ENCODE data around the gene PNMA8C. TPM values are rescaled to one million over a fixed set of nuclear protein-coding genes. Genes with fewer than 3 reads are reported as not detected.
A peak's percentile ranks its signal among the peaks of the same experiment; 100 is the strongest.
"Not testable (repeated sequence)": the region's sequence is repeated elsewhere in the genome, so short reads cannot be mapped to it uniquely, and the experiment has no call there.

Gene PNMA8C
- total RNA-seq, 1 donor from 2014 or later = 0.98 TPM

DNA sequence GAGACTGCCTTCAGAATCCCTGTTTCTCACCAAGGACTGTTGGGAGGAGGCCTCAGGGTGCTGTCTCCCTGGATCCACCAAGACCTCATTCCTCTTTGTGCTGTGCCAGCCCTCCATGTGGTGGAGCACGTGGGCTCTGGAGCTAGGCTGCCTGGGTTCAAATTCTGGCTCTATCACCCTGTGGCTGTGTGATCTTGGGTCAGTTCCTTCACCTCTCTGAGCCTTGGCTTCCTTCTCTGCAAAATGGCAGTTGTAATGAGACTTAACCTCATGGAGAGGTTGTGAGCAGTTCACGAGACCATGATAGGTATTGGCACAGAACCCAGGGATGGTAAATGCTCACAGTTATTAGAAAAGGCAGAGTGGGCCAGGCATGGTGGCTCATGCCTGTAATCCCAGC is 6.4 kb downstream of the PNMA8C start:
- no peak overlapping the region for H3K9ac ChIP-seq (ENCODE audit: low read length)
- no peak for TF ChIP-seq EZH2 (IDR thresholded peaks at IDR 0.05; ENCODE audit: insufficient read depth, low read length)
- TF ChIP-seq CTCF (IDR thresholded peaks at IDR 0.05; ENCODE audit: insufficient read depth, low read depth, low read length) = no peak
- no peaks in the 10 kb centered on the region for H3K27me3 Mint-ChIP-seq (ENCODE audit: low read depth, unreplicated experiment)

DNA sequence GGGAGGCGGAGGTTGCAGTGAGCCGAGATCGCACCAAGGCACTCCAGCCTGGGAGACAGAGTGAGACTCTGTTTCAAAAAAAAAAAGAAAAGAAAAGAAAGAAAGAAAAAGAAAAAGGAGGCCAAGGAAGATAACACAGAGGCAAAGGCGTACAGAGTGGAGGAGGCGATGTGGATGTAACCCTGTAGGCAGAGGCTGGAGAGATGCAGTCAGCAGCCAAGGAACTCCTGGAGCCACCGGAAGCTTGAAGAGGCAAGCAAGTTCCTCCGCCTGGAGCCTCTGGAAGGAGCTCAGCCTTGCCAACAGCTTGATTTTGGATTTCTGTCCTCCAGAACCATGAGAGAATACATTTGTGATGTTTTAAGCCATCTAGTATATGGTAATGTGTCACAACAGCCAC is 8.7 kb downstream of the PNMA8C start:
- Histone ChIP-seq H3K27ac (ENCODE audit: low read depth, low read length) (no peak overlapping the region), H3K9me3 (ENCODE audit: insufficient read depth, low read depth, low read length) (no peaks in the 10 kb centered on the region), H3K4me3 (ENCODE audit: insufficient read depth, low read depth, low read length) (no peak overlapping the region), H4K20me1 (ENCODE audit: insufficient read depth, low read length) (no peaks in the 10 kb centered on the region), H2AFZ (ENCODE audit: low read depth, low read length) (no peak overlapping the region), H3K27me3 (ENCODE audit: insufficient read depth, low read length) (peaks cover 3% of the 10 kb centered on the region), H3K36me3 (ENCODE audit: insufficient read depth, low read length) (no peaks in the 10 kb centered on the region), H3K4me1 (ENCODE audit: insufficient read depth, low read length) (peaks cover 9% of the 10 kb centered on the region), H3K79me2 (ENCODE audit: insufficient read depth, low read length) (no peaks in the 10 kb centered on the region), H3K9ac (ENCODE audit: low read length) (no peak overlapping the region), H3K4me2 (ENCODE audit: low read length) (no peak overlapping the region)
- DNase-seq (ENCODE audit: low read depth) = no peak
- H3K27ac Mint-ChIP-seq (ENCODE audit: unreplicated experiment) = peak overlapping the region; percentile 18
- peaks cover 14% of the 10 kb centered on the region for H3K4me1 Mint-ChIP-seq (ENCODE audit: low read depth, unreplicated experiment)
- no peaks in the 10 kb centered on the region for H3K27me3 Mint-ChIP-seq (ENCODE audit: low read depth, unreplicated experiment)
- TF ChIP-seq EZH2 (IDR thresholded peaks at IDR 0.05; ENCODE audit: insufficient read depth, low read length) (no peak), CTCF (IDR thresholded peaks at IDR 0.05; ENCODE audit: insufficient read depth, low read depth, low read length) (no peak)
- H3K4me3 Mint-ChIP-seq (ENCODE audit: unreplicated experiment) = no peak overlapping the region
- no peak for FAIRE-seq
- no peaks in the 10 kb centered on the region for H3K36me3 Mint-ChIP-seq (ENCODE audit: low read depth, unreplicated experiment)
- H3K9me3 Mint-ChIP-seq (ENCODE audit: unreplicated experiment) = no peaks in the 10 kb centered on the region

More for the DNA sequence above, 6.4 kb downstream of the PNMA8C start:
- Histone ChIP-seq H2AFZ (ENCODE audit: low read depth, low read length) (no peak overlapping the region), H3K27ac (ENCODE audit: low read depth, low read length) (no peak overlapping the region), H3K4me3 (ENCODE audit: insufficient read depth, low read depth, low read length) (no peak overlapping the region), H3K36me3 (ENCODE audit: insufficient read depth, low read length) (no peaks in the 10 kb centered on the region), H3K9me3 (ENCODE audit: insufficient read depth, low read depth, low read length) (no peaks in the 10 kb centered on the region), H4K20me1 (ENCODE audit: insufficient read depth, low read length) (no peaks in the 10 kb centered on the region), H3K4me2 (ENCODE audit: low read length) (no peak overlapping the region), H3K4me1 (ENCODE audit: insufficient read depth, low read length) (peaks cover 8% of the 10 kb centered on the region), H3K27me3 (ENCODE audit: insufficient read depth, low read length) (peaks cover 3% of the 10 kb centered on the region), H3K79me2 (ENCODE audit: insufficient read depth, low read length) (no peaks in the 10 kb centered on the region)
- no peaks in the 10 kb centered on the region for H3K36me3 Mint-ChIP-seq (ENCODE audit: low read depth, unreplicated experiment)
- no peak overlapping the region for H3K4me3 Mint-ChIP-seq (ENCODE audit: unreplicated experiment)
- DNase-seq (ENCODE audit: low read depth) (no peak), FAIRE-seq (no peak)
- H3K27ac Mint-ChIP-seq (ENCODE audit: unreplicated experiment) = no peak overlapping the region
- no peaks in the 10 kb centered on the region for H3K9me3 Mint-ChIP-seq (ENCODE audit: unreplicated experiment)
- H3K4me1 Mint-ChIP-seq (ENCODE audit: low read depth, unreplicated experiment) = peaks cover 9% of the 10 kb centered on the region

DNA sequence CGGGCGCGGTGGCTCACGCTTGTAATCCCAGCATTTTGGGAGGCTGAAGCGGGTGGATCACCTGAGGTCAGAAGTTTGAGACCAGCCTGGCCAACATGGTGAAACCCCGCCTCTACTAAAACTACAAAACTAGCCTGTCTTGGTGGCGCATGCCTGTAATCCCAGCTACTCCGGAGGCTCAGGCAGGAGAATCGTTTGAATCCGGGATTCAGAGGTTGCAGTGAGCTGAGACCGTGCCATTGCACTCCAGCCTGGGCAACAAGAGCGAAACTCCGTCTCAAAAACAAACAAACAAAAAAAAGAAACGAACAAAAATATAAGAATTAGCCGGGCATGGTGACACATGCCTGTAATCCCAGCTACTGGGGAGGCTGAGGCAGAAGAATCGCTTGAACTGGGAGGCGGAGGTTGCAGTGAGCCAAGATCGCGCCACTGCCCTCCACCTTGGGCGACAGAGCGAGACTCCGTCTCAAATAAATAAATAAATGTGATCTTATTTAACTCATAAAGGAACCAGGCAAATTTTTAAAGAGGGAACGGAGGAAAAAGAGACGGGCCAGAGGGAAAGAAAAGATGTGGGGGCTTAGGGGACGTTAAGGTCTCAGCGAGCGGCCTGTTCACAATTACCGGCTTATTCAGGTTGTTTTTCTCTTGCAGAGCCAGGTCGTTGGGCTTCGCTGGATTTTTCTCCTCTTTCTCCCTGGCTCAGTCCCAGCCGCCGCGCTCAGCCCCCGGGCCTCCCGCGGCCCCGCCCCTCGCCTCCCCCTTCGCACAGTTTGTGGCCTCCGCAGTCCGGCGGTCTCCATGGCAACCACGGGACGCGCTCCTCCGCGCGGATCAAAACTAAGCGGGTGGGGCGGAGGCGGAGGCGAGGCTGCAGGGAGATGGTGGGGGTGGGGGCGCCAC is 12.7 kb downstream of the PNMA8C start:
- peak overlapping the region; percentile 79 for H3K4me3 Mint-ChIP-seq (ENCODE audit: unreplicated experiment)
- H3K9ac ChIP-seq (ENCODE audit: low read length) = peak overlapping the region; percentile 54
- H3K27me3 Mint-ChIP-seq (ENCODE audit: low read depth, unreplicated experiment); H3K27me3 ChIP-seq (ENCODE audit: insufficient read depth, low read length); H3K36me3 Mint-ChIP-seq (ENCODE audit: low read depth, unreplicated experiment); H3K36me3 ChIP-seq (ENCODE audit: insufficient read depth, low read length); H3K9me3 ChIP-seq (ENCODE audit: insufficient read depth, low read depth, low read length); FAIRE-seq; H3K9me3 Mint-ChIP-seq (ENCODE audit: unreplicated experiment): not testable (repeated sequence)
- H4K20me1 ChIP-seq (ENCODE audit: insufficient read depth, low read length) = peaks cover 13% of the 10 kb centered on the region
- peak overlapping the region; percentile 61 for H3K4me3 ChIP-seq (ENCODE audit: insufficient read depth, low read depth, low read length)
- peak; percentile 75 for DNase-seq (ENCODE audit: low read depth)
- H3K79me2 ChIP-seq (ENCODE audit: insufficient read depth, low read length) = peaks cover 21% of the 10 kb centered on the region
- H3K4me2 ChIP-seq (ENCODE audit: low read length) = peak overlapping the region; percentile 84
- H2AFZ ChIP-seq (ENCODE audit: low read depth, low read length) = peak overlapping the region; percentile 73
- H3K4me1 ChIP-seq (ENCODE audit: insufficient read depth, low read length) = peaks cover 29% of the 10 kb centered on the region
- peak overlapping the region; percentile 24 for H3K27ac ChIP-seq (ENCODE audit: low read depth, low read length)
- peaks cover 13% of the 10 kb centered on the region for H3K4me1 Mint-ChIP-seq (ENCODE audit: low read depth, unreplicated experiment)
- H3K27ac Mint-ChIP-seq (ENCODE audit: unreplicated experiment) = peak overlapping the region; percentile 92

DNA sequence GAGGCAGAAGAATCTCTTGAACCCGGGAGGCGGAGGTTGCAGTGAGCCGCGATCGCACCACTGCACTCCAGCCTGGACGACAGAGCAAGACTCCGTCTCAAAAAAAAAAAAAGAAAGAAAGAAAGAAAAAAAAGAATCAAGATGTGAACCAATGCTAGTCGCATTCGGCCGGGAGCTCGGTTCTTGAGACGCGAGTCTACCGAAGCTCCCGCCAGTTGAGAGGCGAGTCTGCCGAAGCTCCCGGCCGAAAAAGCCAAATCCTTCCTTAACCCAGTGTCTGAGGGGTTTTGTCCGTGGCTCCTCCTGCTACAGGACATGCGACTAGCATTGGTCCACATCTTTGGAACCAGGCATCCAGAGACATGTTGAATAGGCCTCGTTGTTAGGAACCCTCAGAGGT is 13.8 kb downstream of the PNMA8C start:
- not testable (repeated sequence) for H3K36me3 Mint-ChIP-seq (ENCODE audit: low read depth, unreplicated experiment); H3K4me3 ChIP-seq (ENCODE audit: insufficient read depth, low read depth, low read length); H3K27ac ChIP-seq (ENCODE audit: low read depth, low read length); H3K9me3 Mint-ChIP-seq (ENCODE audit: unreplicated experiment); H3K9me3 ChIP-seq (ENCODE audit: insufficient read depth, low read depth, low read length); H3K27ac Mint-ChIP-seq (ENCODE audit: unreplicated experiment); FAIRE-seq; H2AFZ ChIP-seq (ENCODE audit: low read depth, low read length); H3K27me3 ChIP-seq (ENCODE audit: insufficient read depth, low read length); H3K4me3 Mint-ChIP-seq (ENCODE audit: unreplicated experiment); H3K9ac ChIP-seq (ENCODE audit: low read length); DNase-seq (ENCODE audit: low read depth); H3K36me3 ChIP-seq (ENCODE audit: insufficient read depth, low read length); H3K4me2 ChIP-seq (ENCODE audit: low read length); H3K27me3 Mint-ChIP-seq (ENCODE audit: low read depth, unreplicated experiment)
- Histone ChIP-seq H4K20me1 (ENCODE audit: insufficient read depth, low read length) (peaks cover 25% of the 10 kb centered on the region), H3K79me2 (ENCODE audit: insufficient read depth, low read length) (peaks cover 23% of the 10 kb centered on the region), H3K4me1 (ENCODE audit: insufficient read depth, low read length) (peaks cover 29% of the 10 kb centered on the region)
- peaks cover 19% of the 10 kb centered on the region for H3K4me1 Mint-ChIP-seq (ENCODE audit: low read depth, unreplicated experiment)

Data from astrocyte (in vitro differentiated cells and primary cell).